ENCODE data around the gene TSEN15. TPM values are rescaled to one million over a fixed set of nuclear protein-coding genes. Genes with fewer than 3 reads are reported as not detected.

Gene TSEN15
- total and polyA plus RNA-seq, 10 of the 15 experiments (the other 5 are each of a cell fraction or from before 2014, with no cell fraction given): 21.1 to 136 (median 70.2) TPM

- no peak overlapping the region for H3K4me2 ChIP-seq (ENCODE audit: control insufficient read depth, insufficient read depth)
- in situ Hi-C loops (cut with MboI): no loop called here
- DNase-seq (ENCODE audit: low read depth, low spot score) (no peak), ATAC-seq (no peak), FAIRE-seq (no peak)
- no peak overlapping the region for H2AFZ ChIP-seq (ENCODE audit: control insufficient read depth, low read depth, low read length)
- CTCF ChIA-PET: no interaction called here
- H4K20me1 ChIP-seq (ENCODE audit: control insufficient read depth, insufficient read depth): no peaks in the 10 kb centered on the region; the same call in 1 of the 2 replicates
- H3K27ac ChIP-seq (ENCODE audit: control insufficient read depth, insufficient read depth): no peak overlapping the region
- no peaks in the 10 kb centered on the region for H3K36me3 ChIP-seq (ENCODE audit: control insufficient read depth in 2 of 2, insufficient read depth in 2 of 2, low read length in 1 of 2)
- H3K79me2 ChIP-seq (ENCODE audit: control insufficient read depth, insufficient read depth, low read length): no peaks in the 10 kb centered on the region
- no TSS peak for BruUV-seq (replicated peaks)
- TF ChIP-seq EZH2 (IDR thresholded peaks at IDR 0.05; ENCODE audit: borderline replicate concordance, control insufficient read depth, low read depth, low read length): no peak
- no peak for TF ChIP-seq MEF2A (IDR thresholded peaks at IDR 0.05; ENCODE audit: insufficient read depth, low read depth, low read length)
- no peak for TF ChIP-seq KDM1A (IDR thresholded peaks at IDR 0.05; ENCODE audit: borderline replicate concordance)
- no peak for TF ChIP-seq CBX5 (IDR thresholded peaks at IDR 0.05; ENCODE audit: low read depth)
- no peak for TF ChIP-seq FOXK2 (IDR thresholded peaks at IDR 0.05)
- no peak for TF ChIP-seq MTA3 (IDR thresholded peaks at IDR 0.05; ENCODE audit: borderline replicate concordance, low read length)
- TF ChIP-seq YBX1 (IDR thresholded peaks at IDR 0.05): no peak
- TF ChIP-seq ZNF622 (IDR thresholded peaks at IDR 0.05): no peak
- WGBS (ENCODE audit: insufficient coverage, insufficient replicate concordance, low lambda C conversion rate, missing lambda C conversion rate): 93% methylated on average over 1 of the region's 1 CpG
- RAD21 ChIA-PET (ENCODE audit: unreplicated experiment): no interaction called here
- intact Hi-C loops (cut with micrococcal nuclease; ENCODE audit: unreplicated experiment): no loop called here
- no peak overlapping the region for H3K4me3 ChIP-seq
- H3K9ac ChIP-seq (ENCODE audit: control insufficient read depth, insufficient read depth, low read length): no peak overlapping the region
- H3K4me1 ChIP-seq (ENCODE audit: control insufficient read depth, insufficient read depth, low read length): no peaks in the 10 kb centered on the region
- H3K9me3 ChIP-seq (replicated peaks; ENCODE audit: control insufficient read depth, insufficient read depth, low read length): no peaks in the 10 kb centered on the region
- H3K27me3 ChIP-seq (replicated peaks in 1 of 2; ENCODE audit: control insufficient read depth in 2 of 2, insufficient read depth in 2 of 2, low read length in 1 of 2): peaks cover 0 to 4% of the 10 kb centered on the region in 2 experiments; a peak in 1 of 4 replicates
- SMC1A ChIA-PET (ENCODE audit: uncharacterized antibody, unreplicated experiment): interaction anchor here (0.9 to 1.1 kb wide), 4 partner anchors 11 to 43 kb away, joined by 3 to 4 read pairs (median 3); no protein-coding TSS in a partner anchor
- POLR2A ChIA-PET: no interaction called here
Observed at GRCh38 chr1:184025242-184025675, 26.3 kb upstream of the TSEN15 start.
